ENCODE data around the gene SORL1-AS1.

Gene SORL1-AS1

DNA sequence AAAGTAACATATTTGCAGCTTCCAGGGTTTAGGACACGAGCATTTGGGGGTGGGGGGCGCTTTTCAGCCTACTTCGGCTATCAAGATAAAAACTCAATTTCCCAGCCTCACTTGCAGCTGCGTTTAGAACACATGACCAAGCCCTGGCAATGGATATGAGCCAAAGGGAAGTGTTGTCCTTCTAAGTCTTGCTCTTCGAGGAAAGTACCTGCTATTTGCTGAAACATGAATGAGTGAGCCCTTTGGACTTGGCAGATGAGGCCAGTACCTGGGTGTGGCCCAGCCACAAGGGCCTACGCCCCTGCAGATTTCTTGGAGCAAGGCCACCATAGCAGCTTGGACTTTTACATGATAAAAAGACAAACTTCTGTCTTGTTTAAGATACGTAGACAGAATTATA is 60.9 kb downstream of the SORL1-AS1 start:
- no peak for ATAC-seq
- no peak for DNase-seq

DNA sequence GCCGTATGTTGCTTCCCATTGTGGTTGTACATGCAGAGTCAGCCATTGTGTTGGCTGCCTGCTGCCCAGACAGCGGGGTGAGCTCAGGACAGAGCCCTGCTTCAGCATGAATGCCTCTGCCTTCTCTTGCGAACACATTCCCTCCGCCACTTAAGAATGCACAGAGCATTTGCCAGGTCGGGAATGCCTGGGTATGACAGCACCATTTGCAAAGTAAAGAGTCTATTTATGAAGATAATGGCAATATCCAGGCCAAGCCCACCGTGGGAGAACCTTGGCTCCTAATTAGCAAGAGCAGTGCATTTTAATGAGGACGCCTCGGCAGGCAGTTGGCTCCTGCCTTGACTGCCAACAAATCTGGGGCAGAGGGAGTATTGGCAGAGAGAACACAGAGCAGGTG is 63.1 kb downstream of the SORL1-AS1 start:
- ATAC-seq, result no peak
- no peak for DNase-seq
